ENCODE results near the gene GAS6. TPM values are rescaled to one million over a fixed set of nuclear protein-coding genes. Genes with fewer than 3 reads are reported as not detected.

Gene GAS6
- total RNA-seq, 4 donors from 2014 or later = 317 to 697 (median 547) TPM

DNA sequence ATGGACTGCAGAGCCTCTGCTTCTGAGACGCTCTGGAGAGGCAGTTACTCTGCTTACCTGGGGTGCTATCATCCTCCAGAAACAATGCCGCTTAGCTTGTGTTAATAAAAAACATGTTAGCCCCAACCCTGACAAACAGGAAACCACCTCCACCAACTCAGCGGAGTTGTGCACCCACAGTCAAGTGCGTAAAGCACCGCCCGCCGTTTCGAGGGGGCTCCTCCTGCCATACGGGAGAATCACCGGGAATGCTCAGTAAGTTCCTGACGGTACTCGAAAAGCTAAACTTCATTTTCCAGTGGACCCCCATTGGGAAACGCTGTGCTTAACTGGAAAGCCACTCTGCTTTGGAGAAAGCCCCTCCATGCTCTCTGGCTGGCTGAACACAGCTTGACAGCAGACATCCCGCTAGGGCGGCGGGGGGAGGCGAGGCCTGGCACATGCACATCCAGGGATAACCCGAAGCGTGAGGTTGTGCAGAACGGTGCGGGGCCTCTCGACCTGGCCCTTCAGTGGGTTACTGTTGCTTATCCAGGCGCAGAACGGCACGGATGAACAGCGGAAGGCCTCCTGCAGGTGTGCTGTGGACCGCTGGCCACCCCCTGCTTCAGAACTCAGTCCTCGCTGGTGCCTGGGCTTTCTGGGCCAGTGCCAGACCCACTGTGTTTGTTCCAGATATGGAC, 17.1 kb downstream of the GAS6 start:
- H3K27ac ChIP-seq = no peak overlapping the region
- WGBS, 2 donors = 91 to 92% methylated on average over 19 to 28 of the region's 28 CpGs
- TF ChIP-seq, protein P1, sequence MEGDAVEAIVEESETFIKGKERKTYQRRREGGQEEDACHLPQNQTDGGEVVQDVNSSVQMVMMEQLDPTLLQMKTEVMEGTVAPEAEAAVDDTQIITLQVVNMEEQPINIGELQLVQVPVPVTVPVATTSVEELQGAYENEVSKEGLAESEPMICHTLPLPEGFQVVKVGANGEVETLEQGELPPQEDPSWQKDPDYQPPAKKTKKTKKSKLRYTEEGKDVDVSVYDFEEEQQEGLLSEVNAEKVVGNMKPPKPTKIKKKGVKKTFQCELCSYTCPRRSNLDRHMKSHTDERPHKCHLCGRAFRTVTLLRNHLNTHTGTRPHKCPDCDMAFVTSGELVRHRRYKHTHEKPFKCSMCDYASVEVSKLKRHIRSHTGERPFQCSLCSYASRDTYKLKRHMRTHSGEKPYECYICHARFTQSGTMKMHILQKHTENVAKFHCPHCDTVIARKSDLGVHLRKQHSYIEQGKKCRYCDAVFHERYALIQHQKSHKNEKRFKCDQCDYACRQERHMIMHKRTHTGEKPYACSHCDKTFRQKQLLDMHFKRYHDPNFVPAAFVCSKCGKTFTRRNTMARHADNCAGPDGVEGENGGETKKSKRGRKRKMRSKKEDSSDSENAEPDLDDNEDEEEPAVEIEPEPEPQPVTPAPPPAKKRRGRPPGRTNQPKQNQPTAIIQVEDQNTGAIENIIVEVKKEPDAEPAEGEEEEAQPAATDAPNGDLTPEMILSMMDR (IDR thresholded peaks at IDR 0.05) = no peak
- TF ChIP-seq EP300 (IDR thresholded peaks at IDR 0.05) (no peak), POLR2A (IDR thresholded peaks at IDR 0.05) (no peak)

DNA sequence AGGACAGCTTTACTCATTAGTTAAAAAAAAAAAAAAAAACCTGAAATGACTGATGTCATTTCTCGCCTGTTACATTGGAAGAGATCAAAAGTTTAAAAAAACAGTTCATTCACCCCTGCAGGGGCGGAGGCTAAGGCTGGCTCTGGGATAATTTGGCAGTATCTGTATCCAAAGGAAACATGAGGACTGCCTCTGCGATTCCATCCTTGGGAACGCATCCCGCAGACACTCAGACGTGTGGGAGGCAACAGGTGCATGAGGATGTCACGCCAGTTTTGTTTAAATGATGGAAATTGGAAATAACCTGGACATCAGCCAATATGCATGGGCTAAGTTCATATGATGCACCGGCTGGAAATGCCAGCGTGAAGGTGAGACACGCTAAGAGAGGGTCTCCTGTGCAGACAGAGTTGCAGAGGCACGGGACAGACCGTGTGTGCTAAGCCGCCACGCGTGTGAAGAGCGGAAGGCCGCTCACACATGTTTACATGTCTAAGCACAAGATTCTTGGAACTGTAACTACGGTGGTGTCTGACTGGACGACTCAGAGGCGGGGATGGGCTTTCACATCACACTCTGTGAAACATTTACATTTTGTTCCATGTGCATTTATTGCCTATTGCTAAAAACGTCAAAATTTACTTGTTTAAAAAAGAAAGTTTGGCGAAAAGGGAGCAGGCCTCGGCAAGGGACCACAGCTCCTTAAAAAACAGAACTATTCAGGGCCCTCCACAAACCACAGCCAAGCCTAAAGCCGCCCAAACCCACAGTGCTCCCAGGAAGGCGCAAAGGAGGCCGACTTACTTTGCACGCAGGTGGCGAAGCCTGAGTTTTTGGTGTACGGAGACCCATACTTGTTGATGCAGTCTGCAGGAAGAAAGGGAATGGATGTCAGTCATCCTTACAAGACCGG, 17.9 kb downstream of the GAS6 start:
- WGBS, 2 donors = 83% methylated on average over 30 of the region's 30 CpGs
- Histone ChIP-seq H3K27ac (no peak overlapping the region), H3K4me1 (peaks cover 0 to 70% (median 11%) of the 10 kb centered on the region in 4 donors), H3K4me3 (no peak overlapping the region), H3K27me3 (no peaks in the 10 kb centered on the region), H3K9me3 (no peaks in the 10 kb centered on the region), H3K36me3 (peaks cover 0 to 30% (median 0%) of the 10 kb centered on the region in 3 donors)
- TF ChIP-seq EP300 (IDR thresholded peaks at IDR 0.05) = no peak
- TF ChIP-seq, protein P1 (IDR thresholded peaks at IDR 0.05) = no peak
- no peak for TF ChIP-seq POLR2A (IDR thresholded peaks at IDR 0.05)
- DNase-seq (ENCODE audit: low spot score in 2 of 2) = no peak

More for the DNA sequence above, 17.1 kb downstream of the GAS6 start:
- H3K36me3 ChIP-seq = peaks cover 0 to 30% (median 0%) of the 10 kb centered on the region in 3 donors
- no peak for DNase-seq (ENCODE audit: low spot score in 2 of 2)
- peaks cover 0 to 70% (median 7%) of the 10 kb centered on the region in 4 donors for H3K4me1 ChIP-seq
- no peaks in the 10 kb centered on the region for H3K9me3 ChIP-seq
- H3K27me3 ChIP-seq = no peaks in the 10 kb centered on the region
- H3K4me3 ChIP-seq = no peak overlapping the region

DNA sequence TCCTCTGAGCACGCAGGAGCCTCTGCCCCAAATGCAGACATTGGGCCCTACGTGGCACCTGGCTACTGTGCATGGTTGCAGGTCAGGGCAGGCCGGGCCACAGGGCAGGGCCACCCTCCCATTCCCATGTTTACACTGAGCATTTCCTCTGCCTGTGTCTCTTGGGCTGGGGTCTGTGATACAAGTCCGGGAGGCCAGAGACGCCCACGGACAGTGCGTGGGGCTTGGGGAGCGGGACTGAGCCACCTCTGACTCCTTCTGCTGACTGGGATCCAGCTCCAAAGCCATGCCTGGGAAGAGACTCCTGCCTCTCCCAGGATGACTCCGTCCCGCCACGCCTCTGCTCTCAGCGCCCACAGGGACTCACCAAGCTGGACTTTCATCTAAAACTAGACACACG, 18.8 kb downstream of the GAS6 start:
- DNase-seq (ENCODE audit: low spot score in 2 of 2) = no peak

DNA sequence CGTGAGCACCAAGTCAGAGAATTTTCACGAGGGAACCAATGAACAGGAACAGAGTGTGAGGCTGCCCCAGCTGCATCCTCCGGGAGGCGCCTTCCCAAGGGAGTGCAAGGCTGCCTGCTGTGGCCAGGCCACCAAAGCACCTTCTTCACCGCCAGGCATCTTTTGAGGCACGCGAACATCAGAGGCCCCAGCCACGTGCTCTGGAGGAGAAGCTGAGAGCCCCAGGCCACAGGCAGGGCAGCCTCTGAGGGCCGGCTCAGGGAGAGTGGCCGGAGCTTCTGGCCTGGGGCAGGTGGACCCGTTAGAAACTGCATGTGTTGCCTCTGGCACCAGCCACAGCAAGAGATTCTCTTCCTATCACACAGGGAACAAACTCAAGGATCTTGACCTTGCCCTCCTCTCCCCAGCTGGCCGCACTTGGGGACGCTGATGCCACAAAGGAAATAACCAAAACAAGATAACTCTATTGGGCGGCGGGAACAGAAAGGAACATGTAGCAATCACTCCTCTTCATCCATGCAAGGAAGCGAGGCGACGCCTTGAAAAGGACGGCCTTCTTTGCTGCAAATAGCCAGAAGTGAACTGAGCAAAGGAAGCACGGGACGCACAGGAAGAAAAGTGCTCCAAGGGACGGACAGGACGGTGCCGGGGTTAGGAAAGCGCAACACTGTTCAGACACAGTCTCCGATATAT, 19.9 kb downstream of the GAS6 start:
- Histone ChIP-seq H3K27me3 (no peaks in the 10 kb centered on the region), H3K4me1 (peaks cover 3 to 79% (median 29%) of the 10 kb centered on the region in 4 donors), H3K9me3 (no peaks in the 10 kb centered on the region), H3K36me3 (peaks cover 0 to 30% (median 0%) of the 10 kb centered on the region in 3 donors), H3K4me3 (no peak overlapping the region), H3K27ac (peak overlapping the region in 1 of 4 donors; percentile 14)
- TF ChIP-seq POLR2A (IDR thresholded peaks at IDR 0.05) = no peak
- no peak for TF ChIP-seq EP300 (IDR thresholded peaks at IDR 0.05)
- TF ChIP-seq, protein P1 (IDR thresholded peaks at IDR 0.05) = no peak
- WGBS, 2 donors = 73 to 74% methylated on average over 25 to 26 of the region's 26 CpGs
- DNase-seq (ENCODE audit: low spot score in 2 of 2) = no peak

More for the DNA sequence above, 18.8 kb downstream of the GAS6 start:
- H3K27ac ChIP-seq = no peak overlapping the region
- TF ChIP-seq POLR2A (IDR thresholded peaks at IDR 0.05) = no peak
- no peak for TF ChIP-seq EP300 (IDR thresholded peaks at IDR 0.05)
- TF ChIP-seq, protein P1 (IDR thresholded peaks at IDR 0.05) = no peak
- H3K4me1 ChIP-seq = peaks cover 3 to 79% (median 19%) of the 10 kb centered on the region in 4 donors
- peaks cover 0 to 30% (median 0%) of the 10 kb centered on the region in 3 donors for H3K36me3 ChIP-seq
- H3K9me3 ChIP-seq = no peaks in the 10 kb centered on the region
- H3K27me3 ChIP-seq = no peaks in the 10 kb centered on the region
- WGBS, 2 donors = 77 to 91% methylated on average over 13 of the region's 13 CpGs
- no peak overlapping the region for H3K4me3 ChIP-seq
